Nucleus accumbens (tissue), 56 donors: ENCODE measurements around the gene ZCCHC8.
"Not testable (repeated sequence)": the region's sequence is repeated elsewhere in the genome, so short reads cannot be mapped to it uniquely, and the experiment has no call there.

Experiments
- DNase-seq, 56 donors: peaks; one replicate each; lab custom pipeline; 2025; lab: John Stamatoyannopoulos, UW

ZCCHC8 gene

DNA sequence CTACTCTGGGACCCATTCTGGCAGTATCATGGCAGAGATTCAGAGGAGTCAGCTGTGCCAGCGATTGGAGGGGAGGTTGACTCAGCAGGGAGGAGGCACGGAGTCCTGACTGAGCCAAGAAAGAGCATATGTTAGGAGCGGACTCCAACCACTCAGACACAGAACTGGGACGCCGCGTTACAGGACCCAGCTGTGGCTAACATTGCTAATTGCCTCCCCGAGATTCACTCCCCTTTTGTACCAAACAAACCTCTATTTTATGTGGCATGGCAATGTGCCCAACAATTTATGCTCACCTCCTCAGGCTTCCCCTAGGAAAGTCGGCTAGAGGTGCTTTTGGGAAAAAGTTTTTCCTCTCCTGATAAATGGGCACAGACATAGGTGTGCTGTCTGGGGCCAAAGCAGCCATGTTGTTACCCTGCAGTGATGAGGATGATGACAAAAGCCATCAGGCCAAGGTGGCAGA lies 63.0 kb downstream of the ZCCHC8 start:
- DNase-seq, result peak in 35 of 56 donors; percentile 0 to 82 (median 15)

DNA sequence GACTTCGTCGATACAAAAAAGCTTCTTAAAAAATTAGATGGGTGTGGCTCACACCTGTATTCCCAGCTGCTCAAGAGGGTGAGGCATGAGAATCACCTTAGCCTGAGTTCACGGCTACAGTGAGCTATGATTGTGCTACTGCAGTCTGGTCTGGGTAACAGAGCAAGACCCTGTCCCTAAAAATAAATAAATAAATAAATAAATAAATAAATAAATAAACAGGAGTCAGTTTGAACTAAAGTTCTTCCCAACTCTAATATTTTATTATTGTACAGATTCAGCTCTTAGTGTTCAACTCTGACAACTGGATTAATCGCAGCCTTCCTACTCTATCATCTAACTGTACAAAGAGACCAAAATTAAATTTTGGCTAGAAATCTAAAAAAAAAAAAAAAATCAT lies 65.5 kb downstream of the ZCCHC8 start:
- no peak for DNase-seq

DNA sequence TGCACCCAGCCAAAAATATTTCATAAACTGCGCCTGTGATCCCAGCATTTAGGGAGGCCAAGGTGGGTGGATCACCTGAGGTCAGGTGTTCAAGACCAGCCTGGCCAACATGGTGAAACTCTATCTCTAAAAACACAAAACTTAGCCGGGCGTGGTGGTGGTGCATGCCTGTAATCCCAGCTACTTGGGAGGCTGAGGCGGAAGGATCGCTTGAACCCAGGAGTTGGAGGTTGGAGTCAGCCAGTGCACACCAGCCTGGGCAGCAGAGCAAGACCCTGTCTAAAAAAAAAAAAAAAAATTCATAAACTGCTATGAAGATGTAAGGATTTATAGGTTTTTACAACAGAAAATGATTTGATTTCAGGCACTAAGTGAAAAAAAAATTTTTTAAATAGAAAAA lies 71.7 kb downstream of the ZCCHC8 start:
- not testable (repeated sequence) for DNase-seq

DNA sequence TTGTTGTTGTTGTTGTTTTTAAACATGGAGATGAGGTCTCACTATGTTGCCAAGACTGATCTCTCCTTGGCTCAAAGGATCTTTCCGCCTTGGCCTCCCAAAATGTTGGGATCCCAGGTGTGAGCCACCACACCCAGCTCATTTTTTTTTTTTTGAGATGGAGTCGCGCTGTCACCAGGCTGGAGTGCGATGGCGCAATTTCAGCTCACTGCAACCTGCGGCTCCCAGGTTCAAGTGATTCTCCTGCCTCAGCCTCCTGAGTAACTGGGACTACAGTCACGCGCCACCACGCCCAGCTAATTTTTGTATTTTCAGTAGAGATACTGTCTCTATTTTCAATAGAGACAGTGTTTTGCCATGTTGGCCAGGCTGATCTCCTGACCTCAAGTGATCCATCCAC lies 73.3 kb downstream of the ZCCHC8 start:
- no peak for DNase-seq

DNA sequence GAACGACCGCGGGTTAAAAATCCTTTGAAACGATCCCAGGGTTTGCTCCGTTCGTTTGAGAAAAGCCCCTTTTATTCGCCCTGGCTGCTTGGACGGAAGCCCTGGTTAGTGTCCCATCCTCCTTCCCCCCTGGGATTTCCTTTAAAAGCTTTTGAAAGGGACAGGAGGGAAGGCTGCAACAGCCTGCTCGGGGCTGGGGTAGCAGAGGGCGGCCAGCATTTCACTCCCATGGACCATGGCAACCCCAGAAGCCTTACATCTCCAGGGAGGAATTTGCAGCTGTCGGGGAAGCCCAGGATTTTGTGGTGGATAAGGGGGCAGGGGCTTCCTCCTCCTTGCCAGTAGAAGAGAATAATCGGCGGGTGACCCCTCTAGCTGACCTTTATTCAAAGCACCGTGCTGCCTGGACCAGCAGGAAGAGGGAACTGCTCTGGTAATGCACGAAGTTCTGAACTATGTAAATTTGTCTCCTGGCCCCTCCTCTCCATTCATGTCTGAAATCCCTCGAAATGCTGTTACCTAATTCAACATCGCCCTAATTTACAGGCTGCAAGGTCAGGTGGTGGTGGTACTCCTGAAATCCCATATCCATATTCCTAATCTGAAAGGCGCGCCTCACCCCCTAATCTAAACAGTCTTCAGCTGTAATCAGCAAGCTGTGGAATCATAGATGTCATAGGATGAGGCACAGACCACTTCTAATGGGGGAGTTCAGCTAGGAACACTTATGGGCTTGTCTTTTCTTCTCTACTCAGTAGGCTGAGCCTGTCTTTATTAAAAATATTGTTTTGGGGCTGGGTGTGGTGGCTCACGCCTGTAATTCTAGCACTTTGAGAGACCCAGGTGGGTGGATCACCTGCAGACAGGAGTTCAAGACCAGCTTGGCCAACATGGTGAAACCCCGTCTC lies 77.2 kb downstream of the ZCCHC8 start:
- peak in 46 of 56 donors; percentile 8 to 69 (median 38) for DNase-seq

DNA sequence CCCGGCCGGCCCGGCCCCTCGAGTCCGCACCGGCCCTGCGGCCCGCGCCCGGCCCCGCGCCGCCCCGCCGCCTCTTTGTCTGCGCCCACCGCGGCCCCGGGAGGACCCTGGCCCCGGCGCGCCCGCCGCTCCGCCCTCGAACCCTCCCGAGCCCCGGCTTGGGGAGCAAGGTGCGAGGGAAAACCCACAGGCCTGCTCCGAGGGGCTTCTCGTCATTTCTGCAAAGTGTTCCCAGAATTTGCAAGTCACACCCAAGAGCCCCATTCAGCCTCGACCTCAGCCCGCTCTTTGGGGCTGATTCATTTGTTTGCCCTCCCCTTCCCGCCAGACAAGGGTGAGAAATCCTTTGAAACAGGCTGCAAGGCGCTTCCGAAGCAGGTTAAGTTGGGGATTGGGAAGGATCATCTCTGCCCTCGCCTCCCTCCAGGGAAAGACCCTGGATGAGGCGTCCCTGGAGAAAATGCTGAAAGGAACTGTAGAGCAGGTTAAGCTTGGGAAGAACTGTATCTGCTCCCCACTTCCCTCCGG lies 77.9 kb downstream of the ZCCHC8 start:
- DNase-seq, result peak in 28 of 56 donors; percentile 15 to 71 (median 45)

DNA sequence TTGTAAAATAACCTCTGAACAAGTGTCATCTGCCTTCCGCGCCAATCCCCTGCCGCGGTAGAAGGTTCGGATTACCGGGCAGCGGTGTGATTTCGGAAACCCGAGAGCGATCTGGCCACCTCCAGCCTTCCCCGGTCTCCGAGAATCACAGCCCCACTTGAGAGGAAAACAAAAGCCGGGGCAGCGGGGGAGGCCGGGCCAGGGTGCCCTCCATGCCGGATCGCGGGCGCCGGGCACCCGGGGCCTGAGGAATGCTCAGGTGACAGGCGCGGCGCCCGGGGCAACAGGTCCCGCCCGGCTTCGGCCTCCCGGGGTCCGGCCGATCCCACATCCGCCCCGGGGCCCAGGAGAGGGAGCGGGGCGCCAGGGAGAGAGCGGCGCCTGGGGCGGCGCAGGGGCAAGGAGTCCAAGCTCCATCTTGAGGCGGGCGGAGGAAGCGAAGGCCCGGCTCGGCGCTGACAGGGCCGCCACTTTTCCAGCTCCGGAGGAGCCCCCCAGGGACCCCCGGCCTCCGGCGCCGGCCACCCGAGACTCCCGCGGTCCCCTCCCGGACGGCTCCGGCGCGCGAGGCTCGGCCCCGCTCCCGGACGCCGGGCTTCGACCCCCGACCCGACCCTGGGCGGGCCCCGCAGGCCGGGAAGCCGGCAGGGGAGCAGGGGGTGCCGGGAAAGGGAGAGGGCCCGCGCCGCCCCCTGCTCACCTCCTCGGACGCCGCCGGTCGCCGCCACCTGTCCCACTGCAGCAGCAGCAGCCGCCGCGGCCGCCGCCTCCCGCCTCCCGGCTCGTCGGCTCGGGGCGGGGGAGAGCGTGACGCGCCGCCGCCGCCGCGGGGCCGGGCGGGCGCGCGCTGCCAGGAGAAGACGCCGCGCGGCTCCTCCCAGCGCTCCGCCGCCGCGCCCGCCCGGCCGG lies 78.7 kb downstream of the ZCCHC8 start, which contains the start of gene CLIP1:
Gene CLIP1 (minus strand): TSS at position 849 of the 909 bp plus-strand sequence. CDS start 42,217 bp downstream, outside the sequence.
- peak in 48 of 56 donors; percentile 14 to 77 (median 45) for DNase-seq
